Fibroblast of mammary gland (primary cell): ENCODE measurements around the gene MAP4K2.

Source experiments
- DNase-seq: peaks from one replicate; pipeline ENCODE4 v3.0.0-alpha.2; 2010; ENCODE audit warnings: low read depth
- H3K4me3 ChIP-seq: 2 replicates; pipeline ENCODE4 v1.5.1; 2011; ENCODE audit warnings: low read depth, mild to moderate bottlenecking, low read length, moderate library complexity; ENCODE audit not compliant: control insufficient read depth
- TF ChIP-seq, protein P1 (sequence below): conservative IDR thresholded peaks from 2 replicates; pipeline ENCODE4 v1.5.1; 2011; ENCODE audit warnings: low read depth, low read length, inconsistent platforms; ENCODE audit not compliant: control insufficient read depth, insufficient read depth

The MAP4K2 gene

DNA sequence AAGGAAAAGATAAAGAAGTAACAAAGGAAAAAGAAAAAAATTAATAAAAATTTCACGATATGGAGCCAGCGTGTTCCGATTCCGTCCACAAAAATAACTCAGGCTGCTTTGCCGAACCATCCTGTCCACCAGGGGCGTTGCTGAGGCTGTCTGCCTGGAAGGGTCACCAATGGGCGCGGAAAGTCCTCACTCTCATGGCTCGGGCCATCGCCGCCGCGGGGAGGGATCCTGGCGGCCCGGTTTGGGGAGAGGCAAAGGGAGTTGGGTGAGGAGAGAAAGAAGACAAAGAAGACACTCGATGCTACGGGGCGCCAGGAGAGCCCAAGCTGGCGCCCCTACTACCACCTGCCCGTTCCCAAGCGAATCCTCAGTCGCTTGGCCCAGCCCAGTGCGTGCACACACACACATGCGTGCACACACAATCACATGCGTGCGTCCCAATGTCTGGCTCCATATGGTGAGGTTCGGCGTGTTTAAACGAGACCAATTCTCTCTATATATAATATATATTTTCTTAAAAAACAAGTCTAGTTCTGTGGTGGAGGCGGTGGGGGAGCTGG is 37.6 kb downstream of the MAP4K2 start:
- DNase-seq = no peak
- TF ChIP-seq, protein P1, sequence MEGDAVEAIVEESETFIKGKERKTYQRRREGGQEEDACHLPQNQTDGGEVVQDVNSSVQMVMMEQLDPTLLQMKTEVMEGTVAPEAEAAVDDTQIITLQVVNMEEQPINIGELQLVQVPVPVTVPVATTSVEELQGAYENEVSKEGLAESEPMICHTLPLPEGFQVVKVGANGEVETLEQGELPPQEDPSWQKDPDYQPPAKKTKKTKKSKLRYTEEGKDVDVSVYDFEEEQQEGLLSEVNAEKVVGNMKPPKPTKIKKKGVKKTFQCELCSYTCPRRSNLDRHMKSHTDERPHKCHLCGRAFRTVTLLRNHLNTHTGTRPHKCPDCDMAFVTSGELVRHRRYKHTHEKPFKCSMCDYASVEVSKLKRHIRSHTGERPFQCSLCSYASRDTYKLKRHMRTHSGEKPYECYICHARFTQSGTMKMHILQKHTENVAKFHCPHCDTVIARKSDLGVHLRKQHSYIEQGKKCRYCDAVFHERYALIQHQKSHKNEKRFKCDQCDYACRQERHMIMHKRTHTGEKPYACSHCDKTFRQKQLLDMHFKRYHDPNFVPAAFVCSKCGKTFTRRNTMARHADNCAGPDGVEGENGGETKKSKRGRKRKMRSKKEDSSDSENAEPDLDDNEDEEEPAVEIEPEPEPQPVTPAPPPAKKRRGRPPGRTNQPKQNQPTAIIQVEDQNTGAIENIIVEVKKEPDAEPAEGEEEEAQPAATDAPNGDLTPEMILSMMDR = peak; percentile 28
- no peak overlapping the region for H3K4me3 ChIP-seq

DNA sequence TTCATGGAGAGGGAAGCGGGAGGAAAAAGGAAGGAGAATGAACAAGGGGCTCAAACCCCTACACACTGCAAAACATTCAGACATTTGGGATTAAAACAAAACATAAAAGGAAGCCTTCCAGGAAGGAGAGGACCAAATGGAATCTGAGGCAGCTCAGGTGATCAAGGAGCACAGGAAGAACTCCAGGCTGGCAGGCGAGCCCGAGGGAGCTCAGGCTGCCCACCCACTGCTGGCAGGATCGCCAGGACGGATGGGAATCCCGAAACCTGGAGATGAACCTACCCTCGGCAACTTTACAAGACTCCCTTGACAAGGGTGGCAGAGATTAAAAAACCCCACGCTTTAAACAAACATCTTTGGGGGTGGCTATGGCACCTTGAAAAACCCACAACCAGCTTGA is 38.3 kb downstream of the MAP4K2 start:
- H3K4me3 ChIP-seq = no peak overlapping the region
- DNase-seq = no peak
- TF ChIP-seq, protein P1 = no peak

DNA sequence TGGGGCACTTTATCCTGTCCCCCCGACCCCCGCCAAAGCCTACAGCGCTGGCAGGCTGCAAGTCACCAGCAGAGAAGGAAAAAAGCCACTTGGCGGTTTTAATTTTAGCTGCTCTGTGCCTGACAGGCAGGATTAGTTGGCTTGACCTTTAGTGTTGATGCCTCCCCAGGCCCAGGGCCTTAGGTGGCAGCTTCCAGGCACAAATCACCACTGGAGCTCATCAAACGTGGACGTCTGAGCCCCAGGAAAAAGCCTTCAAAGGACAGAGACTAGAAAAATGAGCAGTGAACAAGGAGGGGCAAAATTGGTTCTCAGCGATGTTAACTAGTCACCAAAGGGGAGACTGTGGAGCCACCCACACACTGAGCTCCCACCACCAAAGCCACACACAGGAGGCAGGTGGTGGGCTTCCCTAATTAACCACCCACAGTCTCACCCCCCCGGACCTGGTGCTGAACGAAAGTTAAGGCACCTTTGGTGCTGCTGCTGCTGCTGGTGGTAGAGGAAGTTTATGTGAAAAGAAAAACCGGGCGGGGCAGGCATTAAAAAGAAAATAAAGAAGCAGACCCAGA is 38.9 kb downstream of the MAP4K2 start:
- no peak for DNase-seq
- no peak overlapping the region for H3K4me3 ChIP-seq
- TF ChIP-seq, protein P1 = no peak

DNA sequence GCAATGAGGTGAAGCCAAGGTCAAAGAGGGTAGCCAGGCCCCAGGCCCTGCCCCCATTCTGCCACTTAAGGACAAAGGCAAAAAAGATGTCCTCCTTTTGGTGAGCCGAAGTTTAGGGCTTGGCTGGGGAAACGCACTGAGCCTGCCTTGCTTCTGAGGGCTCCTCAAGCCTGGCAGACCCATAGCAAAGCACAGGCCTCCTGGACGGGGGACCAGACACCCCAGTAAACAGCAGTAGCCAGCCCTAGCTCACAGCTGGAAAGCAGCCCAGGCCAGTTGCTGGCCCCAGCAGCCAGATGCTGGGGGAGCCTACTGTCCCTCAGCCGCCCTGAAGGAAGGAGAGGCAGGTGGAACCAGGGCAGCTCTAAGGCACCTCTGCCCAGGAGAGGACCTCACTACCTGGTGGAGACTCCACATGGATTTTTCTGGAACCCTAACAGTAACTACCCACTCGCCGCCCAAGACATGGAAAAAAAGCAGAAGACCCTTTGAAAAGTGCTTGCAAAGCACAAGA is 39.4 kb downstream of the MAP4K2 start:
- TF ChIP-seq, protein P1 = no peak
- DNase-seq = no peak
- no peak overlapping the region for H3K4me3 ChIP-seq

DNA sequence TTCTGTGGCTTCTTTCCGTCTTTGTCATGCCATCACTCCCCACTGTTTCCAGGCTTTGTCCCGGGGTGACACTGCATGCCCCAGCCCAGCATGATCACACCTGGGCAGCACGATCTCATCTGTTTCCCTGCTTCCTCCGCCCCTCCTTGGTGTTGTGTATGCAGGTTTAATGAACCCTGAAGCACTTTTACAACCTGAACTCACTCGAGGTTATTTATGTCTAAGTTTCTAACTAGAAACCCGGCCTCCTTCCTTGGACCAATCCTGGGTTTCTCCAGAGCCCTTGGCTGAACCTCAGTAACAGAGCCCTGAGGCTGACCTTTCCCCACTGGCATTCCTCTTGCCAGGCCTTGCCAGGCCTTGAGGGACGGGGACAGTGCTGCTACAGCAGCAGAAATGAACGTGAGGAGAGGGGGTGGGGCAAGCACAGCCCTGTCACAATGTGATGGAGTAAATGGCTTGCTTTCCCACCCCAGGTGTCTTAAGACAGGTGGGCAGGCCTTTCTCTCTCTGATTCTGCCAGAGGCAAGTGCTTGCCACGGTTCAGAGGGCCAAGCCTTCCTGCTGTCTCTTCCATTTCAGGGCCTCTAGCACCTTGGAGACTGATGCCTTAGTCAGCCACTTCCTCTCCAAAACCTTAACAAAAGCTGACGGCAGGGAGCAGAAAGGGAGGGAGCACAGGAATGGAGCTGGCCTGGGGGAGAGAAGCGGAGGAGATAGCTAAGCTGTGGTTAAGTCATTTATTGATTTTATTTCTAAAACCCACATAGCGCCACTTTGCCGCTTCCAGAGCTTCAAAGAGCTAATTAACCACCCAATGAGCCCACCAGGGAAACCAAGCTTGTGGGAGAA is 40.1 kb downstream of the MAP4K2 start:
- TF ChIP-seq, protein P1 = no peak
- DNase-seq = peak; percentile 54
- H3K4me3 ChIP-seq = no peak overlapping the region

DNA sequence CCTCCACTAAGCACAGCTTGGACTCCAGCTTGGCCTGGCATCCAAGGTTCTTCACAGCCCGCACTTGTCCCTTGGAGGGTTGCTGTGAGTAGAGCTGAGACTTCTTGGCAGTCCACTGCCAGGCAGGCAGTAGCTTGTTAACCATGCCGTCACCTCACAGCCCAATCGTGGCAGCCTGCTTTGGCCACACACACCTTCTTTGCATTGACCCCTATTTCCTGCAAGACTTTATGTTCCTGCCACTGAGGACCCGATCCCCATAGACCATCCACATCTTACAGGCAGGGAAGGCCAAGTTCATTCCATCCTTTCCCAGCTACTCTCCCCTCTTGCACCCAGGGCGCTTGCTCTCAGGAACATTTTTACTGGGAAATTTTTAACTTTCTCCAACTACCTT is 40.7 kb downstream of the MAP4K2 start:
- TF ChIP-seq, protein P1 = no peak
- DNase-seq = no peak

More for the DNA sequence above, 40.7 kb downstream of the MAP4K2 start:
- H3K4me3 ChIP-seq = no peak overlapping the region
